Sigmoid colon (tissue), 7 donors: ENCODE measurements around the gene GOLGA2. TPM values are rescaled to one million over a fixed set of nuclear protein-coding genes. Genes with fewer than 3 reads are reported as not detected.
A peak's percentile ranks its signal among the peaks of the same experiment; 100 is the strongest.

Experiments
- DNase-seq: peaks from one replicate; pipeline ENCODE4 v3.0.0-alpha.2; 2019
- H3K27ac ChIP-seq, 4 donors: fragments of 200-600 bp; sonication (generic); one replicate each; pipeline ENCODE4 v1.5.1; 2016 to 2019; ENCODE audit warnings: mild to moderate bottlenecking in 1 of 4
- H3K27me3 ChIP-seq, 3 donors: fragments of 200-600 bp; sonication (generic); one replicate each; pipeline ENCODE4 v1.5.1; 2019; ENCODE audit warnings: mild to moderate bottlenecking in 1 of 3
- H3K36me3 ChIP-seq, 4 donors: fragments of 200-600 bp; sonication (generic); one replicate each; pipeline ENCODE4 v1.5.1; 2016 to 2019
- H3K4me1 ChIP-seq, 4 donors: fragments of 200-600 bp; sonication (generic); one replicate each; pipeline ENCODE4 v1.5.1; 2017 to 2019
- H3K4me3 ChIP-seq, 4 donors: fragments of 200-600 bp; sonication (generic); one replicate each; pipeline ENCODE4 v1.5.1; 2017 to 2019; ENCODE audit warnings: mild to moderate bottlenecking in 2 of 4, moderate library complexity in 1 of 4
- H3K9me3 ChIP-seq, 4 donors: fragments of 200-600 bp in 3 of 4; sonication (generic) in 3 of 4; one replicate each; pipeline versions ENCODE4 v1.5.1 to v1.6.1; 2013 to 2019
- CTCF ChIP-seq, 4 experiments: fragments of 450-650 bp in 3 of 4; fragments of 200-600 bp in 1 of 4; IDR thresholded peaks; one replicate each; pipeline ENCODE4 v1.5.1; 2016 to 2019; ENCODE audit warnings: antibody characterized with exemption in 4 of 4, mild to moderate bottlenecking in 3 of 4, moderate library complexity in 2 of 4
- EP300 ChIP-seq, 4 donors: sonication (generic); formaldehyde crosslinking; IDR thresholded peaks; one replicate each; pipeline ENCODE4 v1.6.1; 2017; ENCODE audit warnings: antibody characterized with exemption in 4 of 4
- POLR2A ChIP-seq, 2 donors: fragments of 450-650 bp; IDR thresholded peaks; one replicate each; pipeline ENCODE4 v1.6.1; 2016; ENCODE audit warnings: antibody characterized with exemption in 2 of 2, mild to moderate bottlenecking in 2 of 2, moderate library complexity in 2 of 2
- POLR2AphosphoS5 ChIP-seq, 4 donors: sonication (generic); formaldehyde crosslinking; IDR thresholded peaks; one replicate each; pipeline ENCODE4 v1.6.1; 2017; ENCODE audit warnings: antibody characterized with exemption in 4 of 4
- WGBS, 2 donors: extraction: QIAGEN DNeasy Blood & Tissue Kit; methylation state at CpG; one replicate each; pipeline ENCODE4 v1.1.7; 2013; 5-methylcytosine and 5-hydroxymethylcytosine counted together
- intact Hi-C: fragments of 100-400 bp; cut with DNase I; formaldehyde crosslinking; loops from one replicate; pipeline ENCODE4 v1.15.1; 2023
- polyA plus RNA-seq, 3 donors: library from polyadenylated mRNA; stranded (reverse); fragments of 200-250 nt; gene quantifications; one replicate each; pipeline ENCODE4 v1.2.3, GENCODE V29; 2013
- total RNA-seq, 4 donors: library from RNA; depleted of rRNA; stranded (reverse); fragments of >200 nt; gene quantifications; one replicate each; pipeline ENCODE4 v1.1.0, GENCODE V29; 2016
- donor health status: healthy with polysubstance abuse.
- donor health status: Bipolar disorder and iron deficiency.
- donor health status: healthy.

Gene GOLGA2
- total and polyA plus RNA-seq, 7 donors, result 48.1 to 104 (median 82.7) TPM

- intact Hi-C loops, result no loop called here
- Histone ChIP-seq H3K4me1 (peaks cover 0 to 36% (median 24%) of the 10 kb centered on the region in 4 donors), H3K27ac (peak overlapping the region in 2 of 4 donors; percentile 90)
These were observed 1.6 kb downstream of the GOLGA2 start for GRCh38 chr9:128274245-128274644.

GRCh38 chr9:128271512-128271911 is 4.3 kb downstream of the GOLGA2 start:
- intact Hi-C loops, result no loop called here
- no peak for TF ChIP-seq POLR2A (IDR thresholded peaks at IDR 0.05)
- TF ChIP-seq EP300 (IDR thresholded peaks at IDR 0.05), result no peak
- TF ChIP-seq POLR2AphosphoS5 (IDR thresholded peaks at IDR 0.05), result no peak
- TF ChIP-seq CTCF (IDR thresholded peaks at IDR 0.05), result no peak
- Histone ChIP-seq H3K4me3 (no peak overlapping the region), H3K4me1 (peaks cover 0 to 25% (median 15%) of the 10 kb centered on the region in 4 donors), H3K27ac (no peak overlapping the region), H3K9me3 (no peaks in the 10 kb centered on the region), H3K27me3 (no peaks in the 10 kb centered on the region), H3K36me3 (peaks cover 0 to 66% (median 27%) of the 10 kb centered on the region in 4 donors)
- DNase-seq, result no peak
- WGBS, 2 donors, result 80 to 85% methylated on average over 5 of the region's 5 CpGs

More at GRCh38 chr9:128274245-128274644, 1.6 kb downstream of the GOLGA2 start:
- DNase-seq, result no peak
- H3K4me3 ChIP-seq, result peak overlapping the region in 2 of 4 donors; percentile 75 to 93
- TF ChIP-seq POLR2AphosphoS5 (IDR thresholded peaks at IDR 0.05) (no peak), EP300 (IDR thresholded peaks at IDR 0.05) (no peak), CTCF (IDR thresholded peaks at IDR 0.05) (no peak), POLR2A (IDR thresholded peaks at IDR 0.05) (no peak)
- no peaks in the 10 kb centered on the region for H3K9me3 ChIP-seq
- WGBS, 2 donors, result 78 to 79% methylated on average over 8 of the region's 8 CpGs
- H3K27me3 ChIP-seq, result no peaks in the 10 kb centered on the region
- peaks cover 0 to 44% (median 13%) of the 10 kb centered on the region in 4 donors for H3K36me3 ChIP-seq

GRCh38 chr9:128271112-128271511 is 4.7 kb downstream of the GOLGA2 start:
- intact Hi-C loops, result no loop called here
- TF ChIP-seq POLR2AphosphoS5 (IDR thresholded peaks at IDR 0.05), result no peak
- TF ChIP-seq CTCF (IDR thresholded peaks at IDR 0.05), result no peak
- TF ChIP-seq EP300 (IDR thresholded peaks at IDR 0.05), result no peak
- TF ChIP-seq POLR2A (IDR thresholded peaks at IDR 0.05), result no peak

GRCh38 chr9:128266868-128267590 is 8.8 kb downstream of the GOLGA2 start:
- TF ChIP-seq CTCF (IDR thresholded peaks at IDR 0.05) (no peak), POLR2AphosphoS5 (IDR thresholded peaks at IDR 0.05) (no peak), EP300 (IDR thresholded peaks at IDR 0.05) (no peak), POLR2A (IDR thresholded peaks at IDR 0.05) (no peak)
- WGBS, 2 donors, result 93 to 94% methylated on average over 15 of the region's 15 CpGs

More at GRCh38 chr9:128271112-128271511, 4.7 kb downstream of the GOLGA2 start:
- Histone ChIP-seq H3K27ac (no peak overlapping the region), H3K27me3 (no peaks in the 10 kb centered on the region), H3K36me3 (peaks cover 0 to 70% (median 31%) of the 10 kb centered on the region in 4 donors), H3K4me3 (no peak overlapping the region), H3K4me1 (peaks cover 0 to 22% (median 15%) of the 10 kb centered on the region in 4 donors), H3K9me3 (no peaks in the 10 kb centered on the region)
- WGBS, 2 donors, result 89 to 90% methylated on average over 3 of the region's 3 CpGs
- no peak for DNase-seq

More at GRCh38 chr9:128266868-128267590, 8.8 kb downstream of the GOLGA2 start:
- DNase-seq, result no peak
- no peaks in the 10 kb centered on the region for H3K27me3 ChIP-seq
- intact Hi-C loops, result no loop called here
- H3K36me3 ChIP-seq, result peaks cover 3 to 90% (median 48%) of the 10 kb centered on the region in 4 donors
- H3K27ac ChIP-seq, result no peak overlapping the region
- no peaks in the 10 kb centered on the region for H3K9me3 ChIP-seq
- no peak overlapping the region for H3K4me3 ChIP-seq
- H3K4me1 ChIP-seq, result peaks cover 0 to 5% (median 0%) of the 10 kb centered on the region in 4 donors
